A549 (cell line): Measurements from ENCODE around the gene RAP1GAP2. TPM values are rescaled to one million over a fixed set of nuclear protein-coding genes. Genes with fewer than 3 reads are reported as not detected.
A peak's percentile ranks its signal among the peaks of the same experiment; 100 is the strongest.

Experiments used
- ATAC-seq, 2 experiments: fragments of 200-7000 bp in 1 of 2; fragments of >200 bp in 1 of 2; cut with Nextera tagmentation in 1 of 2; cut with Tn5 transposase in 1 of 2; 3 replicates each; pipeline versions ENCODE4 v1.8.0 to v1.9.1; 2018 to 2020; ENCODE audit warnings: mild to moderate bottlenecking in 1 of 2, moderate library complexity in 1 of 2
- CTCF ChIA-PET: fragments of 300-600 bp; sonication (Branson Sonifier 250); formaldehyde crosslinking; extraction: SDS; loops from one replicate; lab custom pipeline; 2021; ENCODE audit warnings: antibody characterized with exemption, inconsistent platforms; lab: Yijun Ruan, JAX
- POLR2A ChIA-PET: fragments of 350-600 bp; formaldehyde crosslinking; extraction: SDS; loops from one replicate; lab custom pipeline; 2021; ENCODE audit warnings: antibody characterized with exemption, inconsistent platforms; lab: Yijun Ruan, JAX
- DNase-seq, 2 experiments: peaks; one replicate each; pipeline versions ENCODE4 v3.0.0 to v3.0.0-alpha.2; 2011 to 2016; ENCODE audit warnings: low read depth in 1 of 2, low spot score in 1 of 2
- FAIRE-seq: peaks from 2 replicates; lab custom pipeline; 2011; peaks lifted over from hg19 to GRCh38; lab: Jason Lieb, UNC
- H3K27ac ChIP-seq, 2 experiments: fragments of >200 bp; sonication (Bioruptor Twin); formaldehyde crosslinking; 3 replicates each; pipeline ENCODE4 v1.5.1; 2016 to 2017
- H3K4me1 ChIP-seq: fragments of >200 bp; sonication (Bioruptor Twin); formaldehyde crosslinking; 3 replicates; pipeline ENCODE4 v1.6.1; 2016
- H3K4me2 ChIP-seq: fragments of >200 bp; sonication (Bioruptor Twin); formaldehyde crosslinking; 3 replicates; pipeline ENCODE4 v1.6.1; 2016
- H3K4me3 ChIP-seq: fragments of >200 bp; sonication (Bioruptor Twin); formaldehyde crosslinking; 3 replicates; pipeline ENCODE4 v1.5.1; 2016
- H3K9me3 ChIP-seq: fragments of >200 bp; sonication (Bioruptor Twin); formaldehyde crosslinking; 3 replicates; pipeline ENCODE4 v1.6.1; 2016
- ATOH8 ChIP-seq: fragments of 250-450 bp; sonication (Bioruptor Pico); IDR thresholded peaks from 2 replicates; pipeline ENCODE4 v1.5.0; 2020; ENCODE audit warnings: low read depth, mild to moderate bottlenecking, moderate library complexity
- CBX8 ChIP-seq: fragments of 200-600 bp; sonication (generic); IDR thresholded peaks from 2 replicates; pipeline ENCODE4 v1.6.1; 2016
- CEBPB ChIP-seq, 2 experiments: fragments of >200 bp in 1 of 2; sonication (Bioruptor Twin) in 1 of 2; formaldehyde crosslinking in 1 of 2; IDR thresholded peaks; 2 replicates each; pipeline ENCODE4 v1.6.1; 2012 to 2016
- CTCF ChIP-seq: fragments of >200 bp; sonication (Bioruptor Twin); formaldehyde crosslinking; IDR thresholded peaks from 3 replicates; pipeline ENCODE4 v1.5.1; 2016
- FOSL2 ChIP-seq, 2 experiments: fragments of 450-650 bp in 1 of 2; fragments of >200 bp in 1 of 2; sonication (Bioruptor Twin) in 1 of 2; formaldehyde crosslinking; IDR thresholded peaks; 2 replicates each; pipeline versions ENCODE4 v1.5.0 to v1.6.1; 2016 to 2020; ENCODE audit warnings: mild to moderate bottlenecking in 1 of 2, moderate library complexity in 1 of 2
- HDAC2 ChIP-seq: fragments of 200-600 bp; sonication (generic); IDR thresholded peaks from 2 replicates; pipeline ENCODE4 v1.6.1; 2016
- HOXB5 ChIP-seq: fragments of 250-450 bp; sonication (Bioruptor Pico); IDR thresholded peaks from 2 replicates; pipeline ENCODE4 v1.5.0; 2020; ENCODE audit warnings: mild to moderate bottlenecking, moderate library complexity
- MAX ChIP-seq: IDR thresholded peaks from 2 replicates; pipeline ENCODE4 v1.6.1; 2012
- NPAS2 ChIP-seq: fragments of 250-450 bp; sonication (Bioruptor Pico); IDR thresholded peaks from 2 replicates; pipeline ENCODE4 v1.8.0; 2022; ENCODE audit warnings: mild to moderate bottlenecking, moderate library complexity, borderline replicate concordance
- PBX3 ChIP-seq: IDR thresholded peaks from 2 replicates; pipeline ENCODE4 v1.6.1; 2012
- RAD21 ChIP-seq, 2 experiments: fragments of >200 bp in 1 of 2; sonication (Bioruptor Twin) in 1 of 2; formaldehyde crosslinking in 1 of 2; IDR thresholded peaks in 1 of 2; conservative IDR thresholded peaks in 1 of 2; 2 replicates in 1 of 2; 3 replicates in 1 of 2; pipeline ENCODE4 v1.6.1; 2012 to 2018; ENCODE audit warnings: inconsistent platforms in 1 of 2
- RARB ChIP-seq: fragments of 250-450 bp; sonication (Bioruptor Pico); IDR thresholded peaks from 2 replicates; pipeline ENCODE4 v1.8.0; 2021; ENCODE audit warnings: mild to moderate bottlenecking, moderate library complexity
- REST ChIP-seq: fragments of 200-600 bp; sonication (generic); IDR thresholded peaks from 2 replicates; pipeline ENCODE4 v1.6.1; 2016; ENCODE audit warnings: antibody characterized with exemption, mild to moderate bottlenecking, moderate library complexity
- SMC3 ChIP-seq: fragments of >200 bp; sonication (Bioruptor Twin); formaldehyde crosslinking; IDR thresholded peaks from 3 replicates; pipeline ENCODE4 v1.6.1; 2018; ENCODE audit warnings: inconsistent platforms
- TFCP2L1 ChIP-seq: fragments of 250-450 bp; sonication (Bioruptor Pico); IDR thresholded peaks from 2 replicates; pipeline ENCODE4 v1.5.0; 2021; ENCODE audit warnings: mild to moderate bottlenecking
- ZC3H11A ChIP-seq: fragments of 450-650 bp; IDR thresholded peaks from 2 replicates; pipeline ENCODE4 v1.6.1; 2014; ENCODE audit warnings: antibody characterized with exemption, mild to moderate bottlenecking
- ZSCAN20 ChIP-seq: fragments of 250-450 bp; sonication (Bioruptor Pico); IDR thresholded peaks from 2 replicates; pipeline ENCODE4 v1.8.0; 2022; ENCODE audit warnings: mild to moderate bottlenecking, moderate library complexity
- WGBS: methylation state at CpG from one replicate; pipeline ENCODE4 v1.1.6; 2017; ENCODE audit errors: missing lambda C conversion rate; 5-methylcytosine and 5-hydroxymethylcytosine counted together
- polyA plus RNA-seq, 4 experiments: library from polyadenylated mRNA; depleted of rRNA in 3 of 4; stranded (reverse); fragments of >200 nt; fragmentation: RNase III in 1 of 4; extraction: RNeasy Plus Mini Kit Qiagen cat#74134 plus additional on column Dnase treatment in 1 of 4; gene quantifications; 2 replicates in 3 of 4; 3 replicates in 1 of 4; pipeline ENCODE4 v1.2.3, GENCODE V29; 2011 to 2017

The RAP1GAP2 gene
- polyA plus RNA-seq, 2 of the 4 experiments (the other 2 are of a cell fraction): 8.3 to 20.8 TPM

- TF ChIP-seq REST: no peak
- no peak for TF ChIP-seq HOXB5 (CRISPR knock-in tag)
- no peak for TF ChIP-seq RARB (CRISPR knock-in tag)
- TF ChIP-seq RAD21 (conservative IDR thresholded peaks at IDR 0.05 in 1 of 2, IDR thresholded peaks at IDR 0.05 in 1 of 2): peak; percentile 56 to 67
- no peak for TF ChIP-seq ZC3H11A
- no peak for TF ChIP-seq ZSCAN20 (CRISPR knock-in tag)
- peak; percentile 47 for TF ChIP-seq MAX
- no peak for TF ChIP-seq ATOH8 (CRISPR knock-in tag)
- TF ChIP-seq CTCF: peak; percentile 30; the same call in 2 of the 3 replicates
- TF ChIP-seq PBX3: peak; percentile 44; the same call in 1 of the 2 replicates
- no peak for TF ChIP-seq TFCP2L1
- 0 out of 2 replicates have a peak, but pooled peaks have one; percentile 43 for TF ChIP-seq FOSL2 (IDR thresholded peaks at IDR 0.05)
- peak; percentile 93 for TF ChIP-seq FOSL2 (CRISPR knock-in tag; IDR thresholded peaks at IDR 0.05)
- no peak for TF ChIP-seq CBX8
- TF ChIP-seq SMC3: peak; percentile 57
- no peak overlapping the region for H3K4me3 ChIP-seq
- 56% methylated on average over 18 of the region's 18 CpGs for WGBS
- ChIA-PET CTCF (interaction anchor here (0.5 to 4.4 kb wide), 29 partner anchors 9 to 1197 kb away, joined by 3 to 41 read pairs (median 5); no protein-coding TSS in a partner anchor), POLR2A (no interaction called here)
- DNase-seq (peak; percentile 77 to 89), FAIRE-seq (no peak), ATAC-seq (peak; percentile 98)
- no peaks in the 10 kb centered on the region for H3K9me3 ChIP-seq
- peak overlapping the region; percentile 60 for H3K4me2 ChIP-seq
- peaks cover 12% of the 10 kb centered on the region for H3K4me1 ChIP-seq
- H3K27ac ChIP-seq: peak overlapping the region; percentile 54 to 63
These were observed 186.6 kb downstream of the RAP1GAP2 start for GRCh38 chr17:2982854-2983253.

- Histone ChIP-seq H3K4me2 (peak overlapping the region; percentile 60), H3K27ac (peak overlapping the region; percentile 23 to 63; a peak in 4 of 6 replicates), H3K4me1 (peaks cover 12% of the 10 kb centered on the region), H3K9me3 (no peaks in the 10 kb centered on the region), H3K4me3 (no peak overlapping the region)
- whole genome bisulfite sequencing: 79% methylated on average over 9 of the region's 9 CpGs
- CTCF ChIA-PET: interaction anchor here (0.6 to 4.4 kb wide), 26 partner anchors 8 to 669 kb away, joined by 3 to 41 read pairs (median 5); no protein-coding TSS in a partner anchor
- FAIRE-seq (peak; percentile 65), ATAC-seq (no peak), DNase-seq (no peak)
- POLR2A ChIA-PET: no interaction called here
- TF ChIP-seq FOSL2 (IDR thresholded peaks at IDR 0.05) (0 out of 2 replicates have a peak, but pooled peaks have one; percentile 21), FOSL2 (CRISPR knock-in tag; IDR thresholded peaks at IDR 0.05) (no peak), HDAC2 (no peak), CEBPB (IDR thresholded peaks at IDR 0.05) (peak; percentile 15 to 54; a peak in 2 of 4 replicates), NPAS2 (CRISPR knock-in tag) (no peak)
These were observed 187.0 kb downstream of the RAP1GAP2 start for GRCh38 chr17:2983255-2983654.
